ENCODE results near the gene SMLR1. TPM values are rescaled to one million over a fixed set of nuclear protein-coding genes. Genes with fewer than 3 reads are reported as not detected.
A peak's percentile ranks its signal among the peaks of the same experiment; 100 is the strongest.

SMLR1 gene
- total RNA-seq, 1 donor from 2014 or later: not detected

- peaks cover 21% of the 10 kb centered on the region for H3K4me1 Mint-ChIP-seq (ENCODE audit: unreplicated experiment)
- peaks cover 9% of the 10 kb centered on the region for H3K9me3 Mint-ChIP-seq (ENCODE audit: unreplicated experiment)
- no peaks in the 10 kb centered on the region for H3K27me3 Mint-ChIP-seq (ENCODE audit: unreplicated experiment)
- no peak overlapping the region for H3K27ac Mint-ChIP-seq (ENCODE audit: unreplicated experiment)
- DNase-seq (ENCODE audit: extremely low spot score, unreplicated experiment): no peak
- H3K4me3 Mint-ChIP-seq (ENCODE audit: unreplicated experiment): no peak overlapping the region
- TF ChIP-seq CTCF (IDR thresholded peaks at IDR 0.05): no peak
- H3K36me3 Mint-ChIP-seq (ENCODE audit: unreplicated experiment): peaks cover 3% of the 10 kb centered on the region
Observed at GRCh38 chr6:130852844-130853554, 25.8 kb downstream of the SMLR1 start.

GRCh38 chr6:130853555-130854183 is 26.5 kb downstream of the SMLR1 start:
- peaks cover 3% of the 10 kb centered on the region for H3K36me3 Mint-ChIP-seq (ENCODE audit: unreplicated experiment)
- DNase-seq (ENCODE audit: extremely low spot score, unreplicated experiment): no peak
- H3K27ac Mint-ChIP-seq (ENCODE audit: unreplicated experiment): peak overlapping the region; percentile 9
- peaks cover 9% of the 10 kb centered on the region for H3K9me3 Mint-ChIP-seq (ENCODE audit: unreplicated experiment)
- TF ChIP-seq CTCF (IDR thresholded peaks at IDR 0.05): no peak
- H3K4me1 Mint-ChIP-seq (ENCODE audit: unreplicated experiment): peaks cover 21% of the 10 kb centered on the region
- no peaks in the 10 kb centered on the region for H3K27me3 Mint-ChIP-seq (ENCODE audit: unreplicated experiment)
- H3K4me3 Mint-ChIP-seq (ENCODE audit: unreplicated experiment): no peak overlapping the region

- no peak for TF ChIP-seq CTCF (IDR thresholded peaks at IDR 0.05)
- Mint-ChIP-seq H3K36me3 (ENCODE audit: unreplicated experiment) (peaks cover 12% of the 10 kb centered on the region), H3K9me3 (ENCODE audit: unreplicated experiment) (peaks cover 9% of the 10 kb centered on the region), H3K27me3 (ENCODE audit: unreplicated experiment) (no peaks in the 10 kb centered on the region), H3K4me3 (ENCODE audit: unreplicated experiment) (no peak overlapping the region), H3K27ac (ENCODE audit: unreplicated experiment) (no peak overlapping the region), H3K4me1 (ENCODE audit: unreplicated experiment) (peaks cover 13% of the 10 kb centered on the region)
- DNase-seq (ENCODE audit: extremely low spot score, unreplicated experiment): no peak
Observed at GRCh38 chr6:130858054-130858453, 30.8 kb downstream of the SMLR1 start.

- H3K36me3 Mint-ChIP-seq (ENCODE audit: unreplicated experiment): peaks cover 14% of the 10 kb centered on the region
- no peak overlapping the region for H3K27ac Mint-ChIP-seq (ENCODE audit: unreplicated experiment)
- peaks cover 7% of the 10 kb centered on the region for H3K4me1 Mint-ChIP-seq (ENCODE audit: unreplicated experiment)
- no peak for TF ChIP-seq CTCF (IDR thresholded peaks at IDR 0.05)
- H3K27me3 Mint-ChIP-seq (ENCODE audit: unreplicated experiment): no peaks in the 10 kb centered on the region
- peaks cover 9% of the 10 kb centered on the region for H3K9me3 Mint-ChIP-seq (ENCODE audit: unreplicated experiment)
- no peak overlapping the region for H3K4me3 Mint-ChIP-seq (ENCODE audit: unreplicated experiment)
- no peak for DNase-seq (ENCODE audit: extremely low spot score, unreplicated experiment)
Observed at GRCh38 chr6:130858498-130859160, 31.4 kb downstream of the SMLR1 start.

All from osteocyte (in vitro differentiated cells).